ENCODE measurements around the gene TRIM33. TPM values are rescaled to one million over a fixed set of nuclear protein-coding genes. Genes with fewer than 3 reads are reported as not detected.

TRIM33 gene
- total RNA-seq, 1 experiment from 2014 or later, result 41.2 TPM

- ChIA-PET RAD21 (ENCODE audit: low non-redundant PET in 1 of 2, low total read pairs in 2 of 2, uncharacterized antibody in 2 of 2, unreplicated experiment in 2 of 2) (no interaction called here), CTCF (interaction anchor here (0.8 to 2.9 kb wide), 9 partner anchors 10 to 695 kb away, joined by 3 to 19 read pairs (median 4); partner anchors contain the start of genes DENND2C and OLFML3), POLR2A (no interaction called here)
- Histone ChIP-seq H4K20me1 (ENCODE audit: insufficient read depth) (no peaks in the 10 kb centered on the region), H3K36me3 (ENCODE audit: control insufficient read depth in 1 of 2, insufficient read depth in 2 of 2, low read length in 2 of 2) (no peaks in the 10 kb centered on the region), H3K27me3 (ENCODE audit: insufficient read depth, low read length) (no peaks in the 10 kb centered on the region), H3K9me2 (ENCODE audit: insufficient read depth) (no peaks in the 10 kb centered on the region), H3K9me3 (ENCODE audit: control insufficient read depth in 1 of 2, insufficient read depth in 1 of 2, low read depth in 1 of 2, low read length in 2 of 2) (no peaks in the 10 kb centered on the region), H3K27ac (ENCODE audit: low read depth, low read length) (no peak overlapping the region), H3K4me2 (ENCODE audit: low read length) (no peak overlapping the region), H3K4me1 (ENCODE audit: control insufficient read depth in 1 of 2, insufficient read depth in 2 of 2, low read length in 2 of 2) (peaks cover 0 to 11% of the 10 kb centered on the region in 2 experiments; a peak in 1 of 4 replicates), H3K4me3 (replicated peaks in 1 of 2; ENCODE audit: low read depth in 1 of 2, low read length in 2 of 2) (no peak overlapping the region), H3K79me2 (ENCODE audit: insufficient read depth, low read length) (no peaks in the 10 kb centered on the region), H2AFZ (ENCODE audit: low read depth, low read length, poor library complexity, severe bottlenecking) (no peak overlapping the region), H3K9ac (ENCODE audit: low read length) (no peak overlapping the region)
- intact Hi-C loops (cut with micrococcal nuclease), result loop anchor here (2.0 to 5.0 kb wide), 3 partner anchors 211 to 609 kb away; partner anchors contain the start of gene CSDE1
- no TSS peak for BruUV-seq (replicated peaks)
- DNase-seq (ENCODE audit: low read depth, low spot score), result no peak
- ATAC-seq, result no peak
- TF ChIP-seq CBX3 (IDR thresholded peaks at IDR 0.05; ENCODE audit: low read depth) (no peak), CTCF (IDR thresholded peaks at IDR 0.05 in 2 of 3, conservative IDR thresholded peaks at IDR 0.05 in 1 of 3; ENCODE audit: borderline replicate concordance in 1 of 3, insufficient read depth in 1 of 3, low read depth in 2 of 3, low read length in 2 of 3) (no peak), POLR2AphosphoS5 (IDR thresholded peaks at IDR 0.05; ENCODE audit: low read depth, low read length) (no peak), MAX (IDR thresholded peaks at IDR 0.05) (no peak), SP1 (IDR thresholded peaks at IDR 0.05; ENCODE audit: low read depth) (no peak), EGR1 (IDR thresholded peaks at IDR 0.05; ENCODE audit: low read depth) (no peak), EZH2phosphoT487 (IDR thresholded peaks at IDR 0.05; ENCODE audit: borderline replicate concordance) (no peak), SRF (IDR thresholded peaks at IDR 0.05; ENCODE audit: low read depth) (no peak), ATF3 (IDR thresholded peaks at IDR 0.05) (no peak), ELF1 (IDR thresholded peaks at IDR 0.05; ENCODE audit: borderline replicate concordance, low read depth) (no peak), REST (IDR thresholded peaks at IDR 0.05; ENCODE audit: low read depth) (no peak), ZFX (IDR thresholded peaks at IDR 0.05) (no peak), ZNF274 (IDR thresholded peaks at IDR 0.05; ENCODE audit: low read depth, low read length) (no peak), RAD21 (IDR thresholded peaks at IDR 0.05; ENCODE audit: low read depth) (no peak), TCF7L2 (IDR thresholded peaks at IDR 0.05; ENCODE audit: borderline replicate concordance, extremely low read depth, insufficient read depth, insufficient read length) (no peak), POLR2A (IDR thresholded peaks at IDR 0.05; ENCODE audit: borderline replicate concordance, extremely low read depth, insufficient read depth, insufficient read length) (no peak), JUND (IDR thresholded peaks at IDR 0.05) (no peak), CEBPB (IDR thresholded peaks at IDR 0.05; ENCODE audit: low read depth) (no peak), YY1 (IDR thresholded peaks at IDR 0.05; ENCODE audit: extremely low read depth, insufficient replicate concordance, low read depth, low read length) (no peak)
Observed at GRCh38 chr1:114347431-114348209, 163.4 kb downstream of the TRIM33 start.
